G401 (cell line): ENCODE measurements around the gene MAPK8IP2. TPM values are rescaled to one million over a fixed set of nuclear protein-coding genes. Genes with fewer than 3 reads are reported as not detected.

Experiments
- DNase-seq: peaks from one replicate; pipeline ENCODE4 v3.0.0-alpha.2; 2015; ENCODE audit warnings: low spot score
- in situ Hi-C: cut with HindIII; loops from 2 replicates; pipeline ENCODE4 v1.10.0; 2016; ENCODE audit warnings: low sequenced_read_pairs, mixed read lengths
- total RNA-seq: library from RNA; depleted of rRNA; stranded (reverse); fragments of >200 nt; shearing (Covaris generic); gene quantifications from 2 replicates; pipeline ENCODE4 v1.2.3, GENCODE V29; 2014; rRNA removed

The MAPK8IP2 gene
- total RNA-seq: 28.3 and 39.8 TPM in 2 replicates

GRCh38 chr22:50600538-50600937 lies at the start of gene MAPK8IP2:
Gene MAPK8IP2, plus strand, starts transcription at chr22:50600793. Its CDS starts 26 bp downstream, at chr22:50600819.
- in situ Hi-C loops: no loop called here
- peak; percentile 72 for DNase-seq

DNA sequence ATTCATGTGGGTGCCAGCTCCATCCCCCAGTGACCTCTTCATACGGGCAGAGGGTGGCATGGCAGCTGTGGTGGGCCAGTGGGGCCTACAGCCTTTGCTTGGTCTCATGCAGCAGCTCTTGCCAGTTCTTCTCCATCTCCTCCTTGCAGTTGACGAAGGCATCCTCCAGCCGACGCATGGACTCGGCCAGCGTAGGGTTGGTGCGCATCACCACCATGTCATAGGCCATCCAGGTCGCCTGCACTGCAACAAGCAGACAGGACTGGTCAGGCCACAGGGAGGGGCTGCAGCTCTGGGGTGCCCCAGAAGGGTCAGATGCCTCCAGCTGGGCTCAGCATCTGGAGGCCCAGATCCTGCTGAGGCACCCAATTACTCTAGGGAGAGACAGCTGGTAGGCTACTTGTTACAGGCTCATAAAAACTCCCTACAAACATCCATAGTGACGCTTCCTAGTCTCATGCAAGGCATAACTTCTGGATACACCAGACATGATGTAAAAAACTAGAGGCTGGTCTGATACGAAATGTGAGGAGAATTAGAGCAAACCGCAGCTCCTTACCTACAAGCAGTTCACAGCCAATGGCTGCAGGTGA lies 49.3 kb upstream of the MAPK8IP2 start:
- no peak for DNase-seq
- in situ Hi-C loops: no loop called here

- no peak for DNase-seq
- in situ Hi-C loops: no loop called here
These were observed 47.3 kb upstream of the MAPK8IP2 start for GRCh38 chr22:50553310-50553709.

GRCh38 chr22:50556703-50557102 lies 43.9 kb upstream of the MAPK8IP2 start:
- no peak for DNase-seq
- in situ Hi-C loops: no loop called here

- no peak for DNase-seq
- in situ Hi-C loops: no loop called here
These were observed 40.6 kb upstream of the MAPK8IP2 start for GRCh38 chr22:50560034-50560433.

GRCh38 chr22:50561401-50562358 lies 38.9 kb upstream of the MAPK8IP2 start:
- no peak for DNase-seq
- in situ Hi-C loops: no loop called here

- DNase-seq: peak; percentile 98
- in situ Hi-C loops: no loop called here
These were observed 37.8 kb upstream of the MAPK8IP2 start, which contains the start of gene SYCE3 for GRCh38 chr22:50562523-50563412. Gene SYCE3, minus strand, starts transcription at chr22:50562919. Its CDS starts 6,514 bp downstream, at chr22:50556405.

DNA sequence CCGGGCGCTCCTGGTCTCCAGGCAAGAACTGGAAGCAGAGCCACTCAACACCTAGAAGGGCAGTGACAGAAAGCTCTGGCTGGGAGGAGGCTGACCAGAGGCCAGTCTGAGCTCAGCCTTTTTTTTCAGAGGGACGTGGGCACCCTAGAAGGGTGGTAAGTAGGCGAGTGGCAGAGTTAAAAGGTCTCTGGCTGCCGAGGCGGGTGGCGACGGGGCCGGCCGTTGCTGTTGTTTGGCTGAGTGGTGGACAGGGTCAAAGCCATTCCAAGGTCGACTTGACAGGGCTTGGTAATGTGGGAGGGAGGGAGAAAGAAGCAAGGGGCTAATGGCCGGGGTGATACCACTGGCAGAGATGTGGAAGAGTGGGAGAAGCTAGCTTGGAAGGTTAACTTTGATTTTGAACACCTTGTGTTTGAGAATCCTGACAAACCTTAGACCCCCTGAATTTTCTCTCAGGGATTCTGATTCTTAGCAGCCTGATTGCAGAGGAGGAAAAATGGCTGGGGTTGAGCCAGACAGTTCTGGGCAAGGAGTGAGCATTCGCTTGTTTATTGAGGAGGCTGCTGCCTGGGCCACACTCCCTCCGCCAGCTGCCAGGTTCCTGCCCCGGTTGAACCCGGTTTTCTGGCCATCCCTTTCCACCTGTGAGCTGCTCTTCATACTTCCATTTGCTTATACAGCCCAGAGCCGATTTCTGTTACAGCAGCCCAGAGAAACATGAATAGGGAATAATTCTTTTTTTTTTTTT lies 37.0 kb upstream of the MAPK8IP2 start:
- in situ Hi-C loops: no loop called here
- peak; percentile 68 for DNase-seq

DNA sequence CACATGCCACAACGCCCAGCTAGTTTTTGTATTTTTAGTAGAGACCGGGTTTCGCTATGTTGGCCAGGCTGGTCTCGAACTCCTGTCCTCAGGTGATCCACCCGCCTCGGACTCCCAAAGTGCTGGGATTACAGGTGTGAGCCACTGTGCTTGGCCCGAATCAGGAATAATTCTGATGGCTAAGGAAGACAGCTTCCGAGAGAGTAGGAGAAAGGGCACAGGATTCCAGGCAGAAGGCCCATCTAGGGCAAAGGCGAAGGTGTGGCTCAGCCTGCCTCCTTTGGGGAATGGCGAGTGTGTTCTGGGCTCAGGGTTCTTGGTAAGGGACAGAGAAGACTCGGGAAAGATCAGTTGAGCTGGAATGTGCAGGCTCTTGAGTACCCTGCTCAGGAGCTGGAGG lies 36.3 kb upstream of the MAPK8IP2 start:
- in situ Hi-C loops: no loop called here
- no peak for DNase-seq

DNA sequence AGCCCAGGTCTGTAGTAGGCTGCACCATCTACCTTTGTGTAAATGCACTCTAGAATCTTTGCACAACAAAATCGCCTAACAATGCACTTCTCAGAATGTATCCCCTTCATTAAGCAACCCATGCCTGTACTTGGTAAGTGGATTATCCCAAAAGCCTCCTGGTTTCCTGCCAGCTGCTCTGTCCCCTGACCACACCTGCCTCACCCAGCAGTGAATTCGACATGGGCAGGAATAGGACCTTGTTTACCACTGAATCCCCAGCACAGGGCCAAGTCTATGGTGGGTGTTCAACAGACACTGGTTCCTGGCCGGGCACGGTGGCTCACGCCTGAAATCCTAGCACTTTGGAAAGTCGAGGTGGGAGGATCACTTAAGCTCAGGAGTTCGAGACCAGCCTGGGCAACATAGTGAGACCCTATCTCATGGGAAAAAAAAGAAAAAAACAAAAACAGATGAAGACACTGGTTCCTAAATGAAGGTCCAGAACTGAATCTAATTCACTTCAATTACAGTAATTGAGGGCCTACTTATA lies 32.8 kb upstream of the MAPK8IP2 start:
- no peak for DNase-seq
- in situ Hi-C loops: no loop called here

DNA sequence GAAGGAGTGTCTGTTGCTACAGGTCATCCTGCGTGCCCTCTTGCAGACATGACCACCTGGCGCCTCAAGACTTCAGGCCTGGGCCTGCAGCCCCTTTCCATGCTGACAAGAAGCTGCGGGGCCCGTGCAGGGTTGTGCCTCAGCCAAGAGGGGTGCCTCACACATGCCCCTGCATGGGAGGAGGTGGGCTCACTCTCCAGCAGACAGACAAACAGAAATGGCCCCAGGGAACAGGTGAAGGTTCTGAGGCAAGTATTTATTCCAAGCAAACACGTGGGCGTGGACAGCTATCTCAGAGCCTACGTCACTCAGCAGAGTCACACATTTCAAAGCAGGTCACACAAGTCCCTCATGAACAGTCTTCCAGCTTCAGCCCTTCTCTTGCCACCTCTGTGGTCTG lies 32.0 kb upstream of the MAPK8IP2 start:
- in situ Hi-C loops: no loop called here
- no peak for DNase-seq

GRCh38 chr22:50569041-50569459 lies 31.5 kb upstream of the MAPK8IP2 start:
- in situ Hi-C loops: no loop called here
- no peak for DNase-seq

DNA sequence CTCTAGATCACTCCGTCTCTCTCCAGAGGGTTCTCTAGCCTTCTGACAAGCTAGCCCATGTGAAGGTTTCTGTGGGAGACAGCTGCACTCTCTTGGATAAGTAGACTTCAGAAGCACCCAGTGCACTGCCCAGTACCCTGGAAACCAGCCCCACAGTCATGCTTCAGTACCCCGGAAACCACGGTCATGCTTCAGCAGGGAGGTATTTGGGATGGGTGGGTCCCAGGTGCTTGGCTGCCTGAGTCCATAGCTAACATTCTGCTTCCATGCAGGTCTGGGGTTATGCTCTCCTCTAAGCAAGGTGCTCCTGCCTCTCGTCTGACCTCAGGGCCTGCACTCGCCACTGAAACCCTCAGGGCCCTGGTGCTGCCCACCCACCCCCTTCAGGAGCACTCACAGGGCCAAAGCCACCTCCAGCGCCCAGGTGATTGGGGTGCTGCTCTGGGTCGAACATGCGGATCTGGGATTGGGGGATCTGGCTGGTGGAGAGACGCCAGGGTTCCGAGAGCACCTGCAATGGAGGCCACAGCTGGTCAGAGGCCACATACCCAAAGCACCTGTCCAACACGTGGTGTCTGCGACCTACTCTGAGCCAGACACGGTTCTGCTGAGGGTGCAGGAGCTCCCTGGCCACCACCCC lies 30.6 kb upstream of the MAPK8IP2 start:
- no peak for DNase-seq

GRCh38 chr22:50570861-50571260 lies 29.7 kb upstream of the MAPK8IP2 start:
- DNase-seq: no peak
- in situ Hi-C loops: loop anchor here (10.0 kb wide), 1 partner anchor 76 kb away; no protein-coding TSS in a partner anchor

More for the DNA sequence above, 30.6 kb upstream of the MAPK8IP2 start:
- in situ Hi-C loops: loop anchor here (10.0 kb wide), 1 partner anchor 75 kb away; no protein-coding TSS in a partner anchor

- in situ Hi-C loops: loop anchor here (10.0 kb wide), 1 partner anchor 77 kb away; no protein-coding TSS in a partner anchor
- no peak for DNase-seq
These were observed 29.1 kb upstream of the MAPK8IP2 start for GRCh38 chr22:50571264-50572175.

- DNase-seq: no peak
- in situ Hi-C loops: loop anchor here (10.0 kb wide), 1 partner anchor 78 kb away; no protein-coding TSS in a partner anchor
These were observed 27.6 kb upstream of the MAPK8IP2 start for GRCh38 chr22:50572965-50573364.
